Body of pancreas (tissue), 4 donors: ENCODE results near the gene ENPP1.

Experiments used
- CTCF ChIP-seq, 7 experiments: fragments of 450-650 bp in 4 of 7; fragments of 200-600 bp in 3 of 7; sonication (generic) in 3 of 7; IDR thresholded peaks; one replicate each; pipeline ENCODE4 v1.5.1; 2016 to 2019; ENCODE audit warnings: antibody characterized with exemption in 7 of 7
- POLR2A ChIP-seq, 3 donors: fragments of 450-650 bp; IDR thresholded peaks; one replicate each; pipeline ENCODE4 v1.6.1; 2016; ENCODE audit warnings: antibody characterized with exemption in 3 of 3, mild to moderate bottlenecking in 2 of 3

GRCh38 chr6:131780600-131780999, 27.2 kb upstream of the ENPP1 start:
- no peak for TF ChIP-seq CTCF (IDR thresholded peaks at IDR 0.05)
- no peak for TF ChIP-seq POLR2A (IDR thresholded peaks at IDR 0.05)
